Measurements from ENCODE around the gene PLAC8L1. TPM values are rescaled to one million over a fixed set of nuclear protein-coding genes. Genes with fewer than 3 reads are reported as not detected.
A peak's percentile ranks its signal among the peaks of the same experiment; 100 is the strongest.

The PLAC8L1 gene
- total RNA-seq, 1 donor from 2014 or later, result not detected

DNA sequence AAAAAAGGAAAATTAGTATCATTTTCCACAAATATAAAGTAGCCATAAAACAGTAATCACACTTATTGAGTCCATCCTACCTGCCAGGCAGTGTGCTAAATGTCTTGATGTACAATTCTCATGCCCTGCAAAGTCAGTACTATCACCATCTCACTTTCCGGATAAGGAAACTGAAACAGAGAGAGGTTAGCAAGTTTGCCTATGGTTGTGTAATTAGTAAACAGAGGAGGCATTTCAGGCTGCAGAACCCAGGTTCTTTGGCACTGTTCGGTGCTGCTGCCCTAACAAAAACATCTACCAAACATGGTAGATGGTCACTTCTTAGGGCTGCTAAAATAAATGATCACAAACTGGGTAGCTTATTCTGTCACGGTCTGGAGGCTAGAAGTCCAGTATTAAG lies 22.6 kb downstream of the PLAC8L1 start:
- DNase-seq (ENCODE audit: low spot score), result no peak
- intact Hi-C loops (cut with DNase I), result no loop called here

GRCh38 chr5:146081556-146081955 lies 23.8 kb downstream of the PLAC8L1 start:
- DNase-seq (ENCODE audit: low spot score), result no peak
- intact Hi-C loops (cut with DNase I), result no loop called here

GRCh38 chr5:146079695-146080373 lies 25.5 kb downstream of the PLAC8L1 start:
- no peak for DNase-seq (ENCODE audit: low spot score)
- intact Hi-C loops (cut with DNase I), result no loop called here

GRCh38 chr5:146078566-146078965 lies 26.8 kb downstream of the PLAC8L1 start:
- intact Hi-C loops (cut with DNase I), result no loop called here
- no peak for DNase-seq (ENCODE audit: low spot score)

DNA sequence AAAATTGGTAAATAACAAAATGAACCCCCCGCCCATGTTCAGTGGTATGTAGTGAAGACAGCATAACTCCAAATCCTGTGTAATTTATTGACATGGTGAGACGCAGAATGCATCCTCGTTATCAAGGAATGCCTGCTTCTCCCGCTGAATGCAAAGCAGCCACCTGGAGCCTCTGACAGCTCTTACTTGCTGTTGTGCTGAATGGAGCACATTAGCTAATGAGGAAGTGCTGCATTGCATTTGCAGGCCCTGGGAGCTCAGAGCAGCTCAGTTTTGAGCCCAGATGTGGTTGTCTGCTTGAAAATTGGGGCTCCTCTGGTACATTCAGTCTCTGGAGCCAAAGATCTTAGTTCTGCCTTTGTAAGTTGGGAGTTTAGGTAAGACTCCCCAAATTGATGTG lies 28.9 kb downstream of the PLAC8L1 start:
- DNase-seq (ENCODE audit: low spot score), result no peak

GRCh38 chr5:146076028-146076427 lies 29.3 kb downstream of the PLAC8L1 start:
- DNase-seq (ENCODE audit: low spot score), result peak; percentile 29
- intact Hi-C loops (cut with DNase I), result no loop called here

More for the DNA sequence above, 28.9 kb downstream of the PLAC8L1 start:
- intact Hi-C loops (cut with DNase I), result no loop called here

DNA sequence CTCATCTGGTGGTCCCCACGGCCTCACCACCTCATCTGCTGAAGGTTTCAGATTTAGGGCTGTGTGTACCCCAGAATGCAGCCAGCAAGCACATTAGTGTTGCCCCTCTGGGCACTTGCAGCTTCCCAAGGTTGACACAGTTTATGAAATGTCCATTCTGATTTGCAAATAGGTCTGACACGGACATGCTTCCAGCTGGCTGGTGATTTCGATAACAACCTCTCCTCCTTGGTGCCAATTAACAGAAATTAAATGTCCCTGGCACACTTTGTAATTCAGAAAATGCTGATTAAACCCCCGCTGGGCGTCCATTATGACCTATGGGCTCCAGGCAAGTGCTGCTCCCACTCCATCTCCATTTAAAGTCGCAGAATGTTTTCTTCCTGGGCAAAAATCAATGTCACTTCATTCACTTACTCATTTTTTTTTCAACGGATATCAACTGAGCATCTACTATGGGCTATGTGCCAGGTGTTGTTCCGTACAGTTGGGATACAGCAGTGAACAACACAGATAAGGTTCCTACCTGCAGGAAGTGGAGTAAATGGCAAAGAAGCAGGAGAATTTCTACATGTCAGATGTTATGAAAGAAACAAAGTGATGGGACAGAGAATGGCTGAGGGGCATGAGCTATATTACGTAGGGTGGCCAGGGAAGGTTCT lies 32.0 kb downstream of the PLAC8L1 start:
- peak; percentile 36 for DNase-seq (ENCODE audit: low spot score)
- intact Hi-C loops (cut with DNase I), result no loop called here

GRCh38 chr5:146072595-146072994 lies 32.8 kb downstream of the PLAC8L1 start:
- intact Hi-C loops (cut with DNase I), result no loop called here
- peak; percentile 53 for DNase-seq (ENCODE audit: low spot score)

DNA sequence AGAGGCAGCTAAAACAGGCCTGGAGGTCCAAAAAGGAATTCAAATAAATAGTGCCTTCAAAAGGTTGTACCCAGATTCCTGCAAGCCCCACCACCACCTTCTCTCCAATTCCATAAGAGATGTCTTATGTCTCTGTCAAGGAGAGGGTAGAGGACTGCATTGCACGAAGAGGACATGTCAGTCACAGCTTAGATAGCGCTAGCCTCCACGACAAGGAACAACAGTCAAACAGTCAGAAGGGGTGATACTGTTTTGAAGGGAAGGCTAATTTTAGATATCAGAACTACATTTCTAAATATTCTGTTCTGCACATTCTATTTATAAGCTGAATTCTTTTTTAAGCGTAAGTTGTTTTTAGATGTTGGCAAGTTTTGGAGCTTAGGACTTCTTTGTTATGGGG lies 34.2 kb downstream of the PLAC8L1 start:
- DNase-seq (ENCODE audit: low spot score), result no peak
- intact Hi-C loops (cut with DNase I), result loop anchor here (1.0 kb wide), 1 partner anchor 12 kb away; no protein-coding TSS in a partner anchor

- intact Hi-C loops (cut with DNase I), result loop anchor here (1.0 kb wide), 1 partner anchor 11 kb away; no protein-coding TSS in a partner anchor
Observed at GRCh38 chr5:146070746-146071145, 34.6 kb downstream of the PLAC8L1 start.

DNA sequence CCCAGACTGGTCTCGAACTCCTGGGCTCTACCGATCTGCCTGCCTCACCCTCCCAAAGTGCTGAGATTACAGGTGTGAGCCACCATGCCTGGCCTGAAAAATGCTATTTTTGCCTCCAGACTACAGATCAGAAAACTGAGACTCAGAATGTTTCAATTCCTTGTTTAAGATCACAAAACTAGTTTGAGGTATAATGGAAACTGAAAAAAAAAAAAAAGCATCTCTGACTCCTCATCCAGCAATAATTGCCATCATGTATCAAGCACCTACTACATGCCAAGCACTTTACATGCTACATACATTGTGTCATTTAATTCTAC lies 35.6 kb downstream of the PLAC8L1 start:
- intact Hi-C loops (cut with DNase I), result no loop called here
- no peak for DNase-seq (ENCODE audit: low spot score)

More at GRCh38 chr5:146070746-146071145, 34.6 kb downstream of the PLAC8L1 start:
- no peak for DNase-seq (ENCODE audit: low spot score)

GRCh38 chr5:146068977-146069779 lies 36.2 kb downstream of the PLAC8L1 start:
- intact Hi-C loops (cut with DNase I), result no loop called here
- no peak for DNase-seq (ENCODE audit: low spot score)

DNA sequence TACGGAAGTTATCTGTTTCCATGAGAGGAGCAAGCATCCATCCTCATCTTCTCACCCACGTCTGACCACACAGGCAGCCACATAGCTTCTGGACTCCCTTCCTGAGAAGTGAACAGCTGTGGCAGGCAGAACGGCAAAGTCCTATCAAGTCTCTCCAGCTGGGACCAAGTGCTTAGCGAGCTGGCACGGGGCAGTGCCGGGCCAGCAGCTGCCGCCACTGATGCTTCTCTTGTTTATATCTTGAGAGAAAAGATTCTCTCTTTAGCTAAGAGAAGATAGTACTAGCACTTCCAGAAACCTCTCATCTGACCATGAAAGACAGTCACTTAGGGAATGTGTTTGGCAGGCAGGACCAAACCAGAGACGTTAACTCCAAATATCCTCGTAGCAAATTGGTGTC lies 37.2 kb downstream of the PLAC8L1 start:
- no peak for DNase-seq (ENCODE audit: low spot score)
- intact Hi-C loops (cut with DNase I), result no loop called here

DNA sequence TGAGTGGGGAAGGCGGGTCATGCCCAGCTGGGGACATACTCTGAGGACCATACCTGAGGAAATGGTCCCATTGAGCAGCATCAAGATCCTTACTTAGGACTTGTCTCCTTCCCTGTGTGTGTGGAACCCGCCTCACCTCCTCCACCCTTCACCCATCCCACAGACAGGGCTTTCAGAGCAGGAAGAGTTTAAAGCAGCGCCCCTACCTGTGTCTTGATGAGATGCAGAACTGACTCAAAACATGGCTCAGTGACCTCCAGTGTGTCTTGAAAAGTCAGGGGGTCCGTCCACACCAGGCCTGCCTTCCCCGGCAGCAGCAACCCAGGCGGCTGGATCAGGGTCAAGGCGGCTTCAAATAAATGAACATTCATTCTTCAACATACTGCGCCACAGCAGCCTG lies 38.4 kb downstream of the PLAC8L1 start:
- DNase-seq (ENCODE audit: low spot score), result no peak
- intact Hi-C loops (cut with DNase I), result no loop called here

- intact Hi-C loops (cut with DNase I), result loop anchor here (2.0 kb wide), 1 partner anchor 65 kb away; no protein-coding TSS in a partner anchor
- no peak for DNase-seq (ENCODE audit: low spot score)
Observed at GRCh38 chr5:146060221-146060585, 45.2 kb downstream of the PLAC8L1 start.

- intact Hi-C loops (cut with DNase I), result loop anchor here (1.0 to 10.0 kb wide), 4 partner anchors 12 to 1855 kb away; no protein-coding TSS in a partner anchor
- DNase-seq (ENCODE audit: low spot score), result no peak
Observed at GRCh38 chr5:146059460-146060220, 45.7 kb downstream of the PLAC8L1 start.

DNA sequence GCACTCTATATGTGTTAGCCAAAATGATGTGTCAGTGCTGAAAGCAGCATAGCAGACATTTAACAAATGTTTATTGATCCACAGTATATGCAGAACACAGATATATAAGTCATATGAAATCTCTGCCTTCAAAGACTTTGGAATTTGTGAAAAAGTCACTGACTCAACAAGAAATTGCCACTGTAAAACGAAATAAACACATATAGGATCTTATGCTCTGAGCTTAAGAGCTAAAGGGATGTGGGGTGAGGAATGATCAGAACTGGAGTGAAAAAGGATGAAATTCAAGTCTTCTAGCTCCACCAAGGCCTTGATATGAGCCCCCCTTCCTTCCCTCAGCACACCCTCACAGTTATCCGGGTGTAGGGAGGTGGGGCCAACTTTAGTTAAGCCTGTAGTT lies 49.9 kb downstream of the PLAC8L1 start:
- no peak for DNase-seq (ENCODE audit: low spot score)
- intact Hi-C loops (cut with DNase I), result loop anchor here (5.0 to 10.0 kb wide), 2 partner anchors 78 to 1851 kb away; no protein-coding TSS in a partner anchor

DNA sequence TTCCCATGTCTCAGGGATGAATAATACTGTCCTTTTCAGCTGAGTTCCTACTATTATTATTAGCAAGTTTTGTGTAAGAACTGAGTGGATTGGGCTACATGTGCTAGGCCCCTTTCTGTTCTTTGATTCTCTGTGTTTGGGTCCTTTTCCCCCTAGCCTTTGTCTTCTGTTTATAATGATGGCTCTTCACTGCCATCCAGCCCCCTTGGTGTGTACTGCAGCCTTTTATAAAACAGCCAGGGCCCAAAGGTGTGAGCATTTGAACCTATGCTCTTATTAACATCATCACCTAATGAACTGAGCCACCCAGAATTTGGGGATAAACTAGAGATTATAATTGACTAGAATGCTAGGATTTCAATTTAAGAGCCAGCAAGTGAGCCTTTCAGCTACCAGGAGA lies 52.6 kb downstream of the PLAC8L1 start:
- DNase-seq (ENCODE audit: low spot score), result no peak
- intact Hi-C loops (cut with DNase I), result loop anchor here (10.0 kb wide), 1 partner anchor 1848 kb away; no protein-coding TSS in a partner anchor

GRCh38 chr5:146051678-146052077 lies 53.7 kb downstream of the PLAC8L1 start:
- intact Hi-C loops (cut with DNase I), result loop anchor here (10.0 kb wide), 1 partner anchor 1847 kb away; no protein-coding TSS in a partner anchor
- no peak for DNase-seq (ENCODE audit: low spot score)

Data from cardiac septum (tissue), 1 donor.